Measurements from ENCODE around the gene SLC35F2. TPM values are rescaled to one million over a fixed set of nuclear protein-coding genes. Genes with fewer than 3 reads are reported as not detected.
"Not testable (repeated sequence)": the region's sequence is repeated elsewhere in the genome, so short reads cannot be mapped to it uniquely, and the experiment has no call there.

Gene SLC35F2
- total RNA-seq, 3 donors from 2014 or later: 5.7 to 6.9 (median 5.8) TPM

DNA sequence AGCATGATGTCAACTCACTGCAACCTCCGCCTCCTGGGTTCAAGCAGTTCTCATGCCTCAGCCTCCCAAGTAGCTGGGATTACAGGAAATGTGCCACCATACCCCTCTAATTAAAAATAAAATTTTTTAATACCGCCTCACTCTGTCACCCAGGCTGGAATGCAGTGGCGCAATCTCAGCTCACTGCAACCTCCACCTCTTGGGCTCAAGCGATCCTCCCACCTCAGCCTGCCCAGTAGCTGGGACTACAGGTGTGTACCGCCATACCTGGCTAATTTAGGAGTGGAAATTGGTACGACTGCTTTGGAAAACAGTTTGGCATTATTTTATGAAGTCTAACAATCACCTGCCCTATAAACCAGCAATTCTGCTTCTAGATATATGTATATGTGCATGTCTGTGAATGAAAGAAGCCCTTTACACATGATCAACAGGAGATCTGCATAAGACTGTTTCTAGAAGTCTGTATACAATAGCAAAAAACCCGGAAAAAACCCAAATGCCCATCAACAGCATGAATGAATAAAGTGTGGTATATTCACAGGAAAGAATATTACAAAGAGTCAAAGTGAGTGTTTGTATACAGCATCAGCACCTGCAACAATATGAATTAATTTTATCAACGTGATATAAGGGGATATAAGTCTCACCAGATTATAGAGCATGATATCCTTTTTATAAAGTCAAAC, 16.0 kb downstream of the SLC35F2 start:
- TF ChIP-seq POLR2A (IDR thresholded peaks at IDR 0.05): no peak
- TF ChIP-seq POLR2AphosphoS5 (IDR thresholded peaks at IDR 0.05): no peak
- TF ChIP-seq, protein P1, sequence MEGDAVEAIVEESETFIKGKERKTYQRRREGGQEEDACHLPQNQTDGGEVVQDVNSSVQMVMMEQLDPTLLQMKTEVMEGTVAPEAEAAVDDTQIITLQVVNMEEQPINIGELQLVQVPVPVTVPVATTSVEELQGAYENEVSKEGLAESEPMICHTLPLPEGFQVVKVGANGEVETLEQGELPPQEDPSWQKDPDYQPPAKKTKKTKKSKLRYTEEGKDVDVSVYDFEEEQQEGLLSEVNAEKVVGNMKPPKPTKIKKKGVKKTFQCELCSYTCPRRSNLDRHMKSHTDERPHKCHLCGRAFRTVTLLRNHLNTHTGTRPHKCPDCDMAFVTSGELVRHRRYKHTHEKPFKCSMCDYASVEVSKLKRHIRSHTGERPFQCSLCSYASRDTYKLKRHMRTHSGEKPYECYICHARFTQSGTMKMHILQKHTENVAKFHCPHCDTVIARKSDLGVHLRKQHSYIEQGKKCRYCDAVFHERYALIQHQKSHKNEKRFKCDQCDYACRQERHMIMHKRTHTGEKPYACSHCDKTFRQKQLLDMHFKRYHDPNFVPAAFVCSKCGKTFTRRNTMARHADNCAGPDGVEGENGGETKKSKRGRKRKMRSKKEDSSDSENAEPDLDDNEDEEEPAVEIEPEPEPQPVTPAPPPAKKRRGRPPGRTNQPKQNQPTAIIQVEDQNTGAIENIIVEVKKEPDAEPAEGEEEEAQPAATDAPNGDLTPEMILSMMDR (IDR thresholded peaks at IDR 0.05): no peak
- Histone ChIP-seq H3K4me1 (peaks cover 0 to 10% of the 10 kb centered on the region in 2 donors), H3K9me3 (no peaks in the 10 kb centered on the region), H3K27ac (no peak overlapping the region), H3K36me3 (no peaks in the 10 kb centered on the region), H3K27me3 (no peaks in the 10 kb centered on the region), H3K4me3 (no peak overlapping the region)
- DNase-seq (ENCODE audit: low spot score in 2 of 2): no peak
- intact Hi-C loops (cut with DNase I; ENCODE audit: low total_unique reads): no loop called here

DNA sequence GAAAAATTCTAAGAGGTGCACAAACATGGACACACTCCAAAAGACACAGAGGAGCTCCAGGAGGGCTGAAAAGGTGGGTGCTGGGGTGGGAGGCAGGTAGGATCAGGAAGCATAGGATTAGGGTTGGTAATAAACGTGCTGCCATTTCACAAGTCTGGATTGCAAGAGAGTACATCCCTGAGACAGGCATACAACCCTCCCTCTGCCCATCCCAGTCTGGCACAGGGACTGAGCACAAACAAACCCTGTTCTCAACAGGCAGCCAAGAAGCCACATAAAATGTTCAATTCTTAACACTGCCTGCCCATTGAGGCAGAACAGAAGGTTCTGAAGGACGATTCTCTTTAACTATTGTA, 18.5 kb downstream of the SLC35F2 start:
- H3K27ac ChIP-seq: peak overlapping the region; percentile 88 to 91
- H3K9me3 ChIP-seq: no peaks in the 10 kb centered on the region
- H3K36me3 ChIP-seq: no peaks in the 10 kb centered on the region
- peak in 1 of 2 donors; percentile 72 for DNase-seq (ENCODE audit: low spot score in 2 of 2)
- H3K4me3 ChIP-seq: peak overlapping the region in 1 of 3 donors; percentile 27
- H3K27me3 ChIP-seq: no peaks in the 10 kb centered on the region
- H3K4me1 ChIP-seq: peaks cover 0 to 10% of the 10 kb centered on the region in 2 donors
- no peak for TF ChIP-seq POLR2AphosphoS5 (IDR thresholded peaks at IDR 0.05)
- TF ChIP-seq POLR2A (IDR thresholded peaks at IDR 0.05): no peak
- TF ChIP-seq, protein P1 (IDR thresholded peaks at IDR 0.05): no peak
- intact Hi-C loops (cut with DNase I; ENCODE audit: low total_unique reads): no loop called here

DNA sequence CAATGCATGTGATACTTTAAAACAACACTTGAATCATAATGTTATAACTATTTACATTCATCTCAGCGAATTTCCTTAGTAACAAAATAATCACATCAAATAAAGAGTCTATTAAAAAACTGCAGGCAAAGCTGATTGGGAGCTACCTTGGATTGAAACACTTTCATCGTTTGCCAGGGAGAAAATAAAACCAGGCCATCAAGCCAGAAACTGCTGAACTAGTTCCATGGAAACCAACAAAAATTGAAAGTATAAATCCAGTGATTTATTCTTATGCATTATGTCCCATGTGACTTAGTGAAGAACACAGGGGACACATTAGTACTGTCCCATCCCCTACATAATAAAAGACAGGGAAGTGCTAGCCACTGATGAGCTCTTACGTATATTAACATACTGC, 21.7 kb downstream of the SLC35F2 start:
- intact Hi-C loops (cut with DNase I; ENCODE audit: low total_unique reads): no loop called here
- no peak overlapping the region for H3K27ac ChIP-seq
- no peak overlapping the region for H3K4me3 ChIP-seq
- no peaks in the 10 kb centered on the region for H3K27me3 ChIP-seq
- TF ChIP-seq POLR2A (IDR thresholded peaks at IDR 0.05): no peak
- TF ChIP-seq, protein P1 (IDR thresholded peaks at IDR 0.05): no peak
- TF ChIP-seq POLR2AphosphoS5 (IDR thresholded peaks at IDR 0.05): no peak
- no peak for DNase-seq (ENCODE audit: low spot score in 2 of 2)
- H3K4me1 ChIP-seq: peaks cover 0 to 10% of the 10 kb centered on the region in 2 donors
- no peaks in the 10 kb centered on the region for H3K36me3 ChIP-seq
- H3K9me3 ChIP-seq: no peaks in the 10 kb centered on the region

DNA sequence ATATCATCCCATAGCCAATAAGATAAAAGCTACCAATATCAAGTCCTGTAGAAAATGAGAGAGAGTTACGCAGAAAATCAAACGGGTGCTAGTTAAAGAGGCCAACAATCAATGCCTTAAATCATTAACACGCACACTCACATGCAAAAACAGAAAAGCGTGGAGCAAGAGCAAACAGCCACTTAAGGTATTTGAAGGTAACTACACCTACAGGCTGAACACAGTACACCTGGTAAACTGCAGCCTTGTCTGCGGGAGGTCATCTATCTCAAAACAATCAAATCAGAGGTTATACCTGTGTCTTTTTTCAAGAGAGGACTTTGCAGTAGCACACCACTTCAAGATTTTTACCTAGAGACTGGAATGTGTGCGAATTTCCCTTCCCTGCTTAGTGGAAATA, 23.6 kb downstream of the SLC35F2 start:
- Histone ChIP-seq H3K27ac (no peak overlapping the region), H3K9me3 (no peaks in the 10 kb centered on the region), H3K4me3 (no peak overlapping the region), H3K36me3 (no peaks in the 10 kb centered on the region), H3K4me1 (peaks cover 0 to 5% of the 10 kb centered on the region in 2 donors), H3K27me3 (no peaks in the 10 kb centered on the region)
- TF ChIP-seq POLR2AphosphoS5 (IDR thresholded peaks at IDR 0.05): no peak
- no peak for TF ChIP-seq POLR2A (IDR thresholded peaks at IDR 0.05)
- TF ChIP-seq, protein P1 (IDR thresholded peaks at IDR 0.05): no peak
- intact Hi-C loops (cut with DNase I; ENCODE audit: low total_unique reads): no loop called here
- no peak for DNase-seq (ENCODE audit: low spot score in 2 of 2)

DNA sequence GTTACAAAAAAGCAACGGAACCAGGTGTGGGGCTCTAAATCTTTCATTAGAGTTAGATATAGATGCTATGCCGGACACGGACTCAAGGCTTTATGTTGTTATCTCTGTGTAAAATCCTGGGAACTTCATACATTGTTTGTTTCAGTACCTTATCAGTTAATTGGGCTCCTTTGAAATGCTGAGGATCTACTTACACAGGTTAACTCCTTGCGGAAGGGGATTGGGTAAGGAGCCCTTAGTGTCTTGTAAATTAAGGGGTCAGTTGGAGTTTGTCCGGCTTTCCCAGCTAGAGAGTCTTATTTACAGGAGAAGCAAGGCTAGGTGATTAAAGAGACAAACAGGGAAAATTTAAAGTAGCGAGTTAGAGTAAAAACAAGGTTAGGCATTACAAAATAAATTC, 24.7 kb downstream of the SLC35F2 start:
- intact Hi-C loops (cut with DNase I; ENCODE audit: low total_unique reads); H3K36me3 ChIP-seq; H3K4me1 ChIP-seq; DNase-seq (ENCODE audit: low spot score in 2 of 2); H3K27me3 ChIP-seq; H3K9me3 ChIP-seq; H3K4me3 ChIP-seq; H3K27ac ChIP-seq: not testable (repeated sequence)

Measured in breast epithelium (tissue), 4 donors.